ENCODE data around the gene REPS2.

GRCh38 chrX:17056868-17057608, 110.6 kb downstream of the REPS2 start:
- TF ChIP-seq, protein P1, sequence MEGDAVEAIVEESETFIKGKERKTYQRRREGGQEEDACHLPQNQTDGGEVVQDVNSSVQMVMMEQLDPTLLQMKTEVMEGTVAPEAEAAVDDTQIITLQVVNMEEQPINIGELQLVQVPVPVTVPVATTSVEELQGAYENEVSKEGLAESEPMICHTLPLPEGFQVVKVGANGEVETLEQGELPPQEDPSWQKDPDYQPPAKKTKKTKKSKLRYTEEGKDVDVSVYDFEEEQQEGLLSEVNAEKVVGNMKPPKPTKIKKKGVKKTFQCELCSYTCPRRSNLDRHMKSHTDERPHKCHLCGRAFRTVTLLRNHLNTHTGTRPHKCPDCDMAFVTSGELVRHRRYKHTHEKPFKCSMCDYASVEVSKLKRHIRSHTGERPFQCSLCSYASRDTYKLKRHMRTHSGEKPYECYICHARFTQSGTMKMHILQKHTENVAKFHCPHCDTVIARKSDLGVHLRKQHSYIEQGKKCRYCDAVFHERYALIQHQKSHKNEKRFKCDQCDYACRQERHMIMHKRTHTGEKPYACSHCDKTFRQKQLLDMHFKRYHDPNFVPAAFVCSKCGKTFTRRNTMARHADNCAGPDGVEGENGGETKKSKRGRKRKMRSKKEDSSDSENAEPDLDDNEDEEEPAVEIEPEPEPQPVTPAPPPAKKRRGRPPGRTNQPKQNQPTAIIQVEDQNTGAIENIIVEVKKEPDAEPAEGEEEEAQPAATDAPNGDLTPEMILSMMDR (IDR thresholded peaks at IDR 0.05; ENCODE audit: low read depth, low read length, poor library complexity, severe bottlenecking) = no peak
- TF ChIP-seq EZH2phosphoT487 (IDR thresholded peaks at IDR 0.05; ENCODE audit: borderline replicate concordance, low read length) = no peak

Measured in DOHH2 (cell line).